GM19467 (cell line): ENCODE data around the gene GRK6.

ENCODE experiments used
- ATAC-seq: cut with Tn5 transposase; IDR thresholded peaks from one replicate; pipeline ENCODE4 v1.9.1; 2021; ENCODE audit warnings: mild to moderate bottlenecking, moderate library complexity; ENCODE audit not compliant: unreplicated experiment

The GRK6 gene

DNA sequence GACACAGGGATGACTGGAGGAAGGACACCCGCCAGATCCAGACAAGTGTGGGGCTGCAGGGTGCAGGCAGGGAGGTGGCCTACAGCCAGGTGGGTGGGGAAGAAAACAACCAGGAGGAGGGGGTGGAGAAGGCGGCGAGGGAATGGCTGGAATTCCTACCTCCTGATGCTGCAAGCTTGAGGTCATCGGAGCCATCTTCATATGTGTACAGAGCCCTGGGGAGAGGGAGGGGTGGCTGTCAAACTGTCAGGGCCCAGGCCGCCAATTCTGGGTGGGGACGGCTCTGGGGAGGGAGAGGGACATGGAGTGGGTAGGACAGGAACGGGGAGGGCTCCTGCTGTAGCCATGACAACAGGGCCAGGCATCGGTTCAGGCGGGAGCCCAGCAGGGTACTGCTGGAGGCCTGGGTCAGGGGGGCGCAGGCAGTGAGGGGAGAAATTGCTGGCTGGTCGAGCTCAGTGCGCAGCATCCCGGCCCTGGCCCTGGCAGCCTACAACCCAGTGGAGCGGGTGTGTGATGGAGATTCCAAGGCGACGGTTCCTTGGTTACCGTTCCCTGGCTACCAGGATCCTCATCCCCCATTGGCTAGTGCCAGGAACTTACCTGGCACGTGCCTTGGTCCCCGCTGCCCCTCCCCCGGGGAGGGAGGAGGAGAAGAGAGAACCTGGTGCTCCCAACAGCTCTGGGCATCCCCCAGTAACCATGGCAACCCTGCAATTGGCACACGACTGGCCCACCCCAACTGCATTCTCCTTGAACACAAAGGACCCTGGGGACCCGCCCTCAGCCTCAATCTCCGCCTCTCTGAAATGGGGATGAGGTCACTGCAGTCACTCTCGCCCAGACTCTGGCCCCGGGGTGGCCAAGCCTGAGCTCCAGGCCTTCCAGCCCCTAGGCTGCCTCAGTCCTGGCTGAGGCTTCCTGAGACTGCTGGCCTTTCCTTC lies 42.5 kb downstream of the GRK6 start:
- ATAC-seq: no peak

DNA sequence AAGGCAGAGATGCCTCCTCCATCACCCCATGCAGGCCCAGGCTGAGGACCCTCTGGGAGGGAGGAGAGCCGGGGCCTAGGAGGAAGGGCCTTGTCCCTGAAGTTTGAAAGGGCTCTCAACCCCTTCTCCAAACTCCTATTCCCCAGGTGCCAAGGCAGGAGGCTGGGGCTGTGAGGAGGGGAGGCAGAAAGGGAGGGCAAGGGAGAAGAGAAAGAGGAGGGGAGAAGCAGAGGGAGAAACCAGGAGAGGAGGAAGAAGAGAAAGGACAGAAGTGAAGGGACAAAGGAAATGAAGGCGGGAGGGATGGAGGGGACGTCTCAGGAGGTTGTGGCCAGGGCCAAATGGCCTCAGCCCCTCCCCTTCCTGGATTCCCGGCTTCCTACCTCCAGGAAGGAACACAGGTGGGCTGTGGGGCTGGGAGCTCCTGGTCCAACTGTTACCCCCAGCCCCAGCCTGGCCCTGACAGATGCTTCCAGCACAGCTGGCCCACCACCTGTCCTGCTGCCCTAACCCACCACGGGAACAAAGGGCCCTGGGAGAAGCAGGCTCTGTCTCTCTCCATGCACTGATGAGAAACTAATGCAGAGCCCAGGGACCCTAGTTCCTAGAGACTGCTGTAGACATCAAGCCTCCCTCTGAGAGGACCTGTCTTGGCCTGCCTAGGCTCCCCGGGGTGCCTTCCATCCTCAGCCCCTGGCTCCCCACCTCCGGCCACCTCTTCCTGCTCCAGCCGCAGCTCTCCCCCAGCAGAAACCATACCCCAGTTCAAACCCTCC lies 43.5 kb downstream of the GRK6 start:
- ATAC-seq: no peak

DNA sequence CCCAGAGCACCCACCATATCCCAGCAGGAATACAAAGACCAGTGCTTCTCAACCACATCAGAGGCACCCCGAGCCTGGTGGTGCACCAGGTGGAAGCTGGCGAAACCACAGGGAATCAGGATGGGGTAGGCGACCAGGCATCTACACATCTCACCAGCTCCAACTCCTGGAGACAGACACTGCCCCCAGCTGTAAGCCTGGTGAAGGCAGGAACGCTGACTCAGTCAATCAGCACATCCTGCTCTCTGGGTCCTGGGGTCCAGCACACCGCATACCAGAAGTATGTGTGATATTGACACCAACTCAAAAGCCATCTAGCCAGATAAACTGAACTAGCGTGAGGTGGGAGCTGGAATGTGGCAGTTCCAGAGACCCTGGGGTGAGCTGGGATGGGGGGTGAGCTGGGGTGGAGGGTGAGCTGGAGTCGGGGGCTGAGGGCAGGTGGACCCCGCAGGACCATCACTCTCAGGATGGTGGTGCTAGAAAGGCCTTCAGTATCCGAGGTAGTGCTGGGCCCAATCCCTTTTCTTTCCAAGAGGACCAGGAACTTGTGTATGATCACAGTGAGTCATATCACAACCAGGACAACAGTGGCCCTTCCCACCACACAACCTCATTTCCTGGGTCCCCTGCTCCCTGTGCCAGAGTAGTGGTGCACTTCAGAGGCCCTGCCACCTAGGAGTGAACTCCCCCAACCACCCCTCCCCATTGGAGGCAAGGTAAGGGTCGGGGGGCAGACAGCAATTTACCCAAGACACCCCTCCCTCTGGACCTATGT lies 44.5 kb downstream of the GRK6 start:
- ATAC-seq: no peak

DNA sequence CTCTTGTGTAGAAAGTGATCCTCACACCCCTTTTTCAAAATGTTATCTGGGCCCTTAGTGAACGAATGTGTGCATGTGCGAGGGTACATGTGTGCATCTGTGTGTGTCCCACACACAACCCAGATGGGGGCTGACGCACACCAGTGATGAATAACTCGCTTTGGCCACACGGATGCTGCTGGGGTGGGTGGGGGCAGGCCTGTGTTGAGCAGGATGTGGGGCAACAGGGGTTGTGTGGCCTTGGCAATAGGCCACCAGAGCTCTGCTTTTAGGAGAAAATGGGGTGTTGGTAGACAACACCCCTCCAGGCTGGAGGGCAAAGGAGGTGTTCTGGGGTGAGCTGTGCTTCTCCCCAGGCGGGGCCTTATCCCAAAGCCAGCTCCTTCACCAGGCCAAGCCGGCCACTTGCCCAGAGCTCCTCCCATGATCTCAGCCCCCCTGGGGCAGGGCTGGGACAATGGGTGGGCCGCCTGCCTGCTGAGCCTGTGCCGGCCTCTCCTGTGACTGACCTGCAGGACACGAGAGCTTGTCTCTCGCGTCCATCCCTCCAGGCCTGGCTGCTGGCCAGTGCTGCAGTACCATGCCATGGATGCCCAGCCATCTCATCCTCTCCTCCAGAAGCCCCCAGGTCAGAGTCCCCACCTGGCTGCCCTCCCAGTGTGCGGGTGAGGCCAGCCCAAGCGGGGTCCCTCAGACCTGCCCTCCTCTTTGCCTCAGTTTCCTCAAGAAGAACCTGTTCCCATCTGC lies 45.3 kb downstream of the GRK6 start:
- no peak for ATAC-seq

DNA sequence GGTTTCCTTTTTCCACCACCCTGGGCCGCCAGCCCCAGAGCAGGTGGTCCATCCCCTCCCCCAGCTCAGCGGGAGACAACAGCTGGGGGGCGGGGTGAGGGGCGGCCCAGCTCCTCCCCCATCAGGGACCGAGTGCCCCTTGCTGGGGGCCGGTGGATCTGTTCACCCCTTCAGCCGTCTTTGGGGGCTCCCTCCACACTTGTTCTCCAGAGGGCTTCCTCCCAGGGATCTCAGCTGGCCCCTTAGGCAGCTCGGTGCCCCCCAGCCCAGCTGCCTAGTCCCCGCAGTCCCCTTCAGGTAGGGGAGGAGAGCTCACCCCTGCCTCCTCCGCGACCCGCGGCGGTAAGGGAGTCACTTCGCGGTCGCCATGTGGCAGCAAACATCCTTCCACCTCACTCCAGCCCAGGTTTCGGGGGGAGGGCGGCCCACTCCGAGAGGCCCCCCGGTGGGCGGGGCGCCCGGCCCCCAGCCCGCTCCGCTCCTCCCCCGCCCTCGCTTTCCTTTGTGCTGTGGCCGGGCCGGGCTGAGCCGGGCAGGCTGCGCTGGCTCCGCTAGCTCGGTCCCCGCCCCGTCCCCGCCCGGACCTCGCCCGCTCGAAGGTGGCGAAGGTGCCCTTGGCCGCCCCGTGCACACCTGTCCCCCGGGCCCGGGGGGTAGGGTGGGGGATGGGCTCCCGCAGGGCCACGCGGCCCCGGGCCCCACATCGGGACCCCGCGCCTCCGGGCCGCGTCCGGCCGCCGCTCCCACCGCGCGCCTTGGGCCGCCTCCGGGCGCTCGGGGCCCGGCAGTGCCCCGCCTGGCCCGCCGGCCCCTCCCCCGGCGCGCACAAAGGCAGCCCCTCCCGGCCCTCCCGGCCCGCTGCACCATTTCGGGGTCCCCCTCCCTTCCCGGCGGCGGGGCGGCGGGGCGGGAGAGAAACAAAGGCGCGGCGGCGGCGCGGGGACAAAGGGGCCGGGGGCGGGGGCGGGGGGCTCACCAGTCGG lies 46.3 kb downstream of the GRK6 start:
- ATAC-seq: no peak

DNA sequence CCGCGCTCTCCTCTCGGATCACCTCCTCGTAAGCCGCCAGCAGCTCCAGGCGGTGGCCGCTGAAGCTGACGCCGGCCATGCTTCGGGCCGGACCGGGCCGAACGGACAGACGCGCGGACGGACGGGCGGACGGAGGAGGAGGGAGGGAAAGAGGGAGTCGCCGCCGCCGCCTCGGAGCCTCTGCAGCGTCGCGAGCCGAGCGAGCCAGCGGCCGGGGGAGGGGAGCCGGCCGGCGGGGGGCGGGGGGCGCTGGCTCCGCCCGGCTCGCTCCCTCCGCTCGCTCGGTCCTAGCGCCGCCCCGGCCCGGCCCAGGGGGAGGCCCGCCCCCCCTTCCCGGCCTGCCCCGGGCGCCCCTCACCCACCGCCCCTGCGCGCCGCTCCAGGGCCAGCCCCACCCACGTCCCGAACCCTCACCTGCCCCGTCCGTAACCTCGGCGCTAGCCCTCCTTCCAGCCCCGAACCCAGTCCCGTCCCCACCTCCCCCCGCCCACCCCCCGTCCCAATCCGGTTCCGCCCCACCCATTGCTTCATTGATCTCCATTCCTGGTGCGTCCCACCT lies 47.0 kb downstream of the GRK6 start, which contains the start of gene DBN1:
DBN1 (minus strand) TSS at position 192 of the 559 bp plus-strand sequence; CDS start at position 79, 113 bp downstream.
- ATAC-seq: no peak

DNA sequence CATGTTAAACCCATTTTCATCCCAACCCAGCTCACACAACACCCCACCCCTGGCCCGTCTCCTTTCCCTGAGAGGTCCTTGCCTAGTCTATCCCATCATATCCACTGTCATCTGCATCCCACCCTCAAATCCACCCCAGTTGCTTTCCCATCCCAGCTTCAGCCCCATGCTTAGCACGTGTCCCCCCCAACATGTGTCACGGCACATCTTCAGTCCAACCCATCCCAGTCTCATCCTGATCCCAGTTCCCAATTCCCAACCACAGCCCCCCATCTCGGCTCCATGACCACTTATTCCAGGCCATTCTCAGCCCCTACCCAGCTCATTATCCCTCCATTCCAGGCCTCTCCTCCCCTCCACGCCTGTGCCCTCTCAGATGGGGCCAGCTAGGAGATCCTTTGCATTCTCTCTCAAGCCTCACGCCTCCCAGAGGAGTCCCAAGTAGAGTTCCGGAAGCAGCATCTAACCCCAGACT lies 47.6 kb downstream of the GRK6 start:
- no peak for ATAC-seq

DNA sequence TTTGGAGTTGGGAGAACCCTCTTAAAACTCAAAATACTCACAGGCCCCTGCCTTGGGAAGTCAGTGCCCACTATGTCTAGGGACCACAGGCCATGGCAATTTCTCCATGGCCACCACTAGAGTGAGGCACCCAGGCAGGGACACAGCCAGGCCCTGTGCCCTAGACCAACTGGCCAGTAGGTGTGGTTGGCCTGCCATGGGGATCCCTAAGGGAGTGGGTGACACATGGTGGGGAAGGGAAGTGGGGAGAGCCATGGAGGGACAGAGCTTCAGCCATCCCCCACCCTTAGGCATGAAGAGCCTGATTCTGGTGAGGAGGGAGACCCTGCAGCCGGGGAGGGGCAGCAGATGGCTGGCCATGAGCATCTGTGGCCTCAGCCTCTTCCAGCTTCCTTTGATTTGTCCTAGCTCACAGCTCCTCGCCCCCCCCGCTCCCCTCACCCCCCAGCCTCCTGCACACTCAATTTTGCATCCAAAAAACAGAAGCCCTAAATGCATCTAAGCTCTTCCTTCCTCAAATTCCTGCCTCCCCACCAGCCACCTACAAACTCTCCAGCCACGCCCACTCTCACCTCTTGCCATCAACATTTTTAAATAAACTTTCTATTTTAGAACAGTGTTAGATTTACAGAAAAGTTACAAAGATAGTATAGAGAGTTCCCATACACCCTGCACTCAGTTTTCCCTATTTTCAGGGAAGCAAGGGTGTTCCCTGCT lies 48.5 kb downstream of the GRK6 start:
- no peak for ATAC-seq

DNA sequence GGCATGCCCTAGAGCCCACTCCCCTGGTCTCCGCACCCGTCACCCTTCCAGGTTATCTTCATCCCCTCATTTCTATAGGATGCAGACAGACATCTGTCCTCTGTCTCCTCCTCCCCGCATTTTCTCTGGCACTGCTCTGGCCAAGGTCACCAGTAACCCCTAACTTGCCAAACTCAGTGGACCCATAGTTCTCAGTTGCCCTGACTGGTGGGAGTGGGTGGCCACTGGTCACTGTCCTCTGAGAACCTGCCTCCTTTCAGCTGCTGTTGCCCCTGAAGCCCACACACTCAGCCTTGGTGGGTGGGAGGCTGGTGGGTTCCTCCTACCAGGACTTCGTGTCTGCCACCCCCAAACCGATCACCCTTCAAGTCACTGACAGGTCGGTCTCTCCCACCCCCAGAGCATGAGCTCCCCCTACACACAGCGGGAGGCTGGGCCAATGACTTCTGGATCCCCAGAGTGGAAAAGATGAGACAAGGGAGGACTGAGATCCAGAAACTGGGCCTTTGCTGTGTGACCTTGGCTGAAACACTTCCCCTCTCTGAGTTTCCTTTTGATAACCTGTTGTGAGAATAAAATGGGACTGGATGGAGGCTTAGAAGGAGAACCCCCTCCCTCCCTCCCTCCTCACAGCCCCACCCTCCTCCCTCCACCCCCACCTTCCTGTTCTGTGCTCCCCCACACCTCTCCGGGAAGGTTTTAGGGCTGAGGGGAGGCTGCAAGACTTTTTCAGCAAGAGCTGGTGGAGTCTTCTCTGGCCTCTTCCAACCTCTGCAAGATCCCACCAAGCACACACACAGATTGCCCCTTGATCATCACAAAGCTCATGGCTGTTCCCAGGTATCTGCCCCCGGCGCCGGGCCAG lies 49.3 kb downstream of the GRK6 start:
- no peak for ATAC-seq

DNA sequence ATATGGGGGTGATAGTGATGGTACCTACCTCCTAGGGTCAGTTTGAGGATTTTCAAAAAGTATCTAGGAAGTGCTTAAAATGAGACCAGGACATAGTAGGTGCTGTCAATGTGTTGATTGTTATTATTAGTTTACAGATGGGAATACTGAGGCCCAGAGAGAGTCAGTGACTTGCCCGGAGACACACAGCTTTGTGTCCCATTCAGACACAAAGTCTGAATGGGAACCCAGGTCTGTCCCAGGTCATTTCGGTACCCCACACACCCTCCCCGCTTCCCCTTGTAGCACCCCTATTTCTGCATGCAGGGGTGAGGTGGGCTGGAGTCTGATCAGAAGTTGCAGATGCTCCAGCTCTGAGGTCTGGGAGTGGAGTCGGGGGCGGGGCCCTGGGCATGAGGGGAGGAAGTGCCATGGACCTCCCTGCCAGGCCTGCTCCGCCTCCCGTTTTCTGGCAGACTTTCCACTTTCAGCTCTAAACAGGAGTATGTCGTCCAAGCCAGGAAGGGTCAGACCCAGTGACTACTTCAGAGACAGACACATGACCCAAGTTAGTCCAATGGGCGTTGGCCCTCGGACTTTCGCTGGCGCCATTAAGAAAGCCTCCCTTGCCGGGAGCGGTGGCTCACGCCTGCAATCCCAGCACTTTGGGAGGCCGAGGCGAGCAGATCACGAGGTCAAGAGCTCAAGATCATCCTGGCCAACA lies 50.2 kb downstream of the GRK6 start:
- ATAC-seq: no peak

DNA sequence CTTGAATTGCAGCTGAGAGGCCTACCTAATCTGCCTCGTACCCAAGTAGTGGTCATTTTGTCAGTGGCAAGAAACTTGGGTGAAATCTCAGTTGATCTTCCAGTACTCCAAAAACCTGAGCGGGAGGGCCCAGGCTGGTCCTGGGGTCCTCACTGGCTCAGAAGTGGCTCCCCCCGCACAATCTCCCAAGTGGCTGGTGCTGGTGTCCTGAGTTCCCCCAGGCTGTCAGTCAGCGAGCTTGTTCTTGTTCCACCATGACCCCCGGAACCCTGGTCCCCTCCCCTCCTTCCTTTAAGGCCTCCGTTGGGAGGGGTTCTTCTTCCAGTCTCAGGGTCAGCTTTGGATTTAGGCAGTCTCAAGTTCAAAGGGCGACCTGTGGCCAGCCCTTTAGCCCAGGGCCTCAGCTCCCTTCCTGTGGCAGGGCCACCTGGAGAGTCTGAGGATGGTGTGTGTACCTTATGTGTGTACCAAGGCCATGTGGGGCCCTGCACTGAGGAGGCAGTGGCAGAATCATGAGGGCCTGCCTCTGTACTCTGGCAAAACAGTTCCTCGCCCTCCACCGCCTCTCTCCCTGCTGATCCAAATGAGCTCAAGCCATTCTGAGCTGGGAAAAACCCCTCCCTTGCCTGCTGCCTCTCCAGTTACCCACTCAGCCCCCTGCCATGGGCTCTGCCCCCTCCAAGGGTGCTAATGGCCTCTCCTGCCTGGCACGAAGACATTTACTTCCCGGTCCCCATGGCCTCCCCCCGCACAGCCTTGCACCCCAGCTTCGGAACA lies 51.4 kb downstream of the GRK6 start:
- ATAC-seq: no peak

DNA sequence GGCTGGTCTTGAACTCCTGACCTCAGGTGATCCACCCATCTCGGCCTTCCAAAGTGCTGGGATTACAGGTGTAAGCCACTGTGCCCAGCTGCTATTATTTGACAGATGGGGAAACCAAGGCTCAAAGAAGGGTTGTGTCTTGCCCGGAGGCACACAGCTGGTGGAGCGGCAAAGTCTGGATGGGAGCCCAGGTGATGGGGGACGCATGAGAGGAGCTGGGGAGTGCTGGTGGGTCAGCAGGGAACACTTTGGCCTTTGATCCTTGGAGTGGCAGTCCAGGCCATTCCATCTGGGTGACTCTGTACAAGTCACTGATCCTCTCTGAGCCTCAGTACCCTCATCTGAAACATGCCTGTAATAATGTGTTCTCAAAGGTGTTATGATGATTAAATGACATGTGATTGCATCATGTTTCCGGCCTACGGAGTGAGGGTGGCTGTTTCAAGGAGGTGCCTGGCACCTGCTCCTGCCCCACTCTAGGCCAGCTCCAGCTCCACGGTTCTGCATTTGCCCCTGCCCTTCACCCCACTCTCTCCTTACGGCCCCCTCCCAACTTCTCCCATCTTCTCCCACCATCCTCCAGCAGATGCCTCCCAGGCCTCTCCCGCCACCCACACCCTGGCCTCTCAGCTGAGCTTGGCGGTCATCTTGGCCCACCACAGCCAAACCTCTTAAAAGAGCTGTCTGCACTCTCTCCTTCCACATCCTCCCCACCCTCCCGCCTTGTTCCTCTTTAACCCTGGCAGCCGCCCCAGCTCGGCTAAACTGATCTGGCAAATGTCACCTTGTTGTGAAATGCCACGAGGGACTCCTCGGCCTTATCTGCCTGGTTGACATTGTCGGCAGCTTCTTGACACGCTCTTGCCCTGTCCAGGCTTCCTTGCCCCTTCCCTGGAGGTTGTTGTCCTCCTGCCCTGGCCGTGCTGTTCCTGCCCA lies 52.5 kb downstream of the GRK6 start:
- ATAC-seq: no peak

DNA sequence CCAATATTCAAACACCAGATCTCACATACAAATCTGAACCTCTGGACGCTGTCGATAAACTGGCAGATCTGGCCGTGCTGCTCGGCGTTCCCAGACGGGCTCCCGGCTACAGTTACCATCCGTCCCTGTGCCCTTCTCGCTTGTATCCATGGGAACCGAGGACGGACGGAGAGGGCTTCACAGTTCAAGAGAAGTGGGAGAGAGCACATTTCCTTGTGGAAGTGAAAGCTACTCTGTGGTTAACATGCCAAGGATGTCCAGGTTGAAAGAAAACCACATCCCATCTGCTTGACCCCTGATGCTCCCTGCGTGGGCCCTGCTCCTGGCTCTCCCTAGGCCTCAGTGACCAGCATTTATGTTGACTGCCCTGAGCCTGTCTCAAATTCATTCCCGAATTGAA lies 53.3 kb downstream of the GRK6 start:
- ATAC-seq: no peak

DNA sequence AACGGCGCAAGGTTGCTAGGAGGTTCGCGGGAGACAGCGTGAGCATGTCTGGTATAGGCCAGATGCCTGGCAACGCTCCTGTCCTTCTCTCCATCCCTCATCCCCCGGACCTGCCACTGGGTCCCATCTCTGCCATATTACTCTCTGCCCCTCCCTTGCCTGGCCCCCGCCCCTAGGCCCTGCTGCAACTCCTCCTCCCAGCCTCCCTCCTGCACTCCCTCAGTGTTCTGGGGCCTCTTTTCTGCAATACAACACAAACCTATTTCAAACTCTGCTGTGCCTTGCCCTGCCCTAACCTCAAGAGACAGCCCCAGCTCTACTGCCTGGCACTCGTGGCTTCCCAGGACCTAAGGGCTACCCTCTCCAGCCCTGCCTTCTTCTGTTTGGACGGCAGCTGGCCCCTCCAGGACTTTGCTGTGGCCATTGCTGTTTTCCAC lies 55.9 kb downstream of the GRK6 start:
- no peak for ATAC-seq

DNA sequence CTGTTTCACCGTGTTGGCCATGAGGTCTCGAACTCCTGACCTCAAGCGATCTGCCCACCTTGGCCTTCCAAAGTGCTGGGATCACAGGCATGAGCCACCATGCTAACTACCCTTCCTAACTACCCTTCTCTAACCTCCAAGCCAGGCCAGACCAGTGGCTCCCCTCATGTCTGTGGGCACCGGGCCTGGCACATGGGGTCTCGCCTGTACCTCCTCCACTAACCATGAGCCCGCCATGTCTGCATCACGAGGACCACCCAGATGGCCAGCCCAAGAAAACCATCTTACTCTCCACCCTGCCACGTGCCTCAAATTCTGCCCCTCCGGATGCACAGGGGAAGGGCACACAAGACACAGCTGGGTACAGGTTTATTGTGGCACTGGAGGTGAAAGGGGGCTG lies 56.6 kb downstream of the GRK6 start:
- ATAC-seq: no peak
